SH-SY5Y (cell line): ENCODE data around the gene CCDC158.
A peak's percentile ranks its signal among the peaks of the same experiment; 100 is the strongest.

Source experiments
- GATA2 ChIP-seq: IDR thresholded peaks from 2 replicates; pipeline ENCODE4 v1.6.1; 2011; ENCODE audit warnings: mild to moderate bottlenecking, low read depth, low read length
- GATA3 ChIP-seq: IDR thresholded peaks from 2 replicates; pipeline ENCODE4 v1.6.1; 2011; ENCODE audit warnings: low read depth, mild to moderate bottlenecking, low read length, moderate library complexity

The CCDC158 gene

GRCh38 chr4:76388160-76388908, 32.6 kb downstream of the CCDC158 start:
- TF ChIP-seq GATA2 (no peak), GATA3 (no peak)

- TF ChIP-seq GATA3 (no peak), GATA2 (no peak)
These were observed 34.2 kb downstream of the CCDC158 start for GRCh38 chr4:76386566-76387305.

- TF ChIP-seq GATA2 = no peak
These were observed 35.0 kb downstream of the CCDC158 start for GRCh38 chr4:76385974-76386373.

- TF ChIP-seq GATA3 (no peak), GATA2 (no peak)
These were observed 36.9 kb downstream of the CCDC158 start for GRCh38 chr4:76384052-76384451.

- TF ChIP-seq GATA3 (no peak), GATA2 (no peak)
These were observed 37.9 kb downstream of the CCDC158 start for GRCh38 chr4:76383001-76383400.

- TF ChIP-seq GATA3 = no peak
- TF ChIP-seq GATA2 = no peak
These were observed 39.0 kb downstream of the CCDC158 start for GRCh38 chr4:76381986-76382385.

- TF ChIP-seq GATA3 (no peak), GATA2 (no peak)
These were observed 40.4 kb downstream of the CCDC158 start for GRCh38 chr4:76380561-76380960.

GRCh38 chr4:76377911-76378310, 43.0 kb downstream of the CCDC158 start:
- TF ChIP-seq GATA3 = no peak
- no peak for TF ChIP-seq GATA2

GRCh38 chr4:76377481-76377901, 43.5 kb downstream of the CCDC158 start:
- TF ChIP-seq GATA3 (no peak), GATA2 (no peak)

GRCh38 chr4:76376534-76376933, 44.4 kb downstream of the CCDC158 start:
- TF ChIP-seq GATA2 (no peak), GATA3 (no peak)

- no peak for TF ChIP-seq GATA3
- TF ChIP-seq GATA2 = no peak
These were observed 45.2 kb downstream of the CCDC158 start for GRCh38 chr4:76375703-76376102.

- no peak for TF ChIP-seq GATA2
- no peak for TF ChIP-seq GATA3
These were observed 46.1 kb downstream of the CCDC158 start for GRCh38 chr4:76374798-76375197.

GRCh38 chr4:76373919-76374552, 46.9 kb downstream of the CCDC158 start:
- no peak for TF ChIP-seq GATA2
- TF ChIP-seq GATA3 = no peak

- TF ChIP-seq GATA2 = no peak
- no peak for TF ChIP-seq GATA3
These were observed 54.2 kb downstream of the CCDC158 start for GRCh38 chr4:76366737-76367136.

GRCh38 chr4:76365636-76366035, 55.3 kb downstream of the CCDC158 start:
- no peak for TF ChIP-seq GATA3
- no peak for TF ChIP-seq GATA2

GRCh38 chr4:76364763-76365162, 56.2 kb downstream of the CCDC158 start:
- peak; percentile 95 for TF ChIP-seq GATA2
- peak; percentile 80 for TF ChIP-seq GATA3
